ENCODE results near the gene SCFD1. TPM values are rescaled to one million over a fixed set of nuclear protein-coding genes. Genes with fewer than 3 reads are reported as not detected.

SCFD1 gene
- total RNA-seq, 1 experiment from 2014 or later, result 38.1 TPM

- Histone ChIP-seq H3K4me1 (replicated peaks; ENCODE audit: insufficient read depth) (no peaks in the 10 kb centered on the region), H3K27me3 (ENCODE audit: insufficient read depth, low read depth) (no peaks in the 10 kb centered on the region), H3K4me3 (no peak overlapping the region), H3F3A (ENCODE audit: insufficient read depth, low read depth) (no peaks in the 10 kb centered on the region), H3K9me3 (ENCODE audit: insufficient read depth, low read depth) (no peaks in the 10 kb centered on the region), H3K9me2 (ENCODE audit: insufficient read depth) (no peaks in the 10 kb centered on the region), H3K4me2 (no peak overlapping the region), H3K27ac (no peak overlapping the region), H2AFZ (no peak overlapping the region), H3K79me2 (ENCODE audit: low read depth) (no peaks in the 10 kb centered on the region), H4K20me1 (ENCODE audit: insufficient read depth) (no peaks in the 10 kb centered on the region), H3K36me3 (ENCODE audit: low read depth) (no peaks in the 10 kb centered on the region)
- intact Hi-C loops (cut with micrococcal nuclease; ENCODE audit: unreplicated experiment), result no loop called here
- no TSS peak for BruUV-seq (replicated peaks)
- ChIA-PET CTCF (no interaction called here), POLR2A (ENCODE audit: unreplicated experiment) (no interaction called here)
- TF ChIP-seq EZH2 (IDR thresholded peaks at IDR 0.05; ENCODE audit: low read depth) (no peak), CTCF (conservative IDR thresholded peaks at IDR 0.05) (no peak)
- no peak for DNase-seq
These were observed 132.7 kb downstream of the SCFD1 start for GRCh38 chr14:30754778-30755177.

GRCh38 chr14:30756594-30756993 lies 134.5 kb downstream of the SCFD1 start:
- no peaks in the 10 kb centered on the region for H3K27me3 ChIP-seq (ENCODE audit: insufficient read depth, low read depth)
- H3F3A ChIP-seq (ENCODE audit: insufficient read depth, low read depth), result no peaks in the 10 kb centered on the region
- H3K4me1 ChIP-seq (replicated peaks; ENCODE audit: insufficient read depth), result no peaks in the 10 kb centered on the region
- intact Hi-C loops (cut with micrococcal nuclease; ENCODE audit: unreplicated experiment), result no loop called here
- no peak overlapping the region for H3K4me2 ChIP-seq
- no peaks in the 10 kb centered on the region for H3K9me3 ChIP-seq (ENCODE audit: insufficient read depth, low read depth)
- no peak overlapping the region for H2AFZ ChIP-seq
- H3K27ac ChIP-seq, result no peak overlapping the region
- TF ChIP-seq EZH2 (IDR thresholded peaks at IDR 0.05; ENCODE audit: low read depth) (no peak), CTCF (conservative IDR thresholded peaks at IDR 0.05) (no peak)
- no peak for DNase-seq
- H3K9me2 ChIP-seq (ENCODE audit: insufficient read depth), result no peaks in the 10 kb centered on the region
- POLR2A ChIA-PET (ENCODE audit: unreplicated experiment), result no interaction called here
- H3K36me3 ChIP-seq (ENCODE audit: low read depth), result no peaks in the 10 kb centered on the region
- H3K4me3 ChIP-seq, result no peak overlapping the region
- CTCF ChIA-PET, result no interaction called here
- no TSS peak for BruUV-seq (replicated peaks)
- no peaks in the 10 kb centered on the region for H4K20me1 ChIP-seq (ENCODE audit: insufficient read depth)
- H3K79me2 ChIP-seq (ENCODE audit: low read depth), result no peaks in the 10 kb centered on the region

GRCh38 chr14:30757082-30757481 lies 135.0 kb downstream of the SCFD1 start:
- ChIA-PET CTCF (no interaction called here), POLR2A (ENCODE audit: unreplicated experiment) (no interaction called here)

More at GRCh38 chr14:30757082-30757481, 135.0 kb downstream of the SCFD1 start:
- no peaks in the 10 kb centered on the region for H3K79me2 ChIP-seq (ENCODE audit: low read depth)
- no peak for TF ChIP-seq EZH2 (IDR thresholded peaks at IDR 0.05; ENCODE audit: low read depth)
- H3K27ac ChIP-seq, result no peak overlapping the region
- no peaks in the 10 kb centered on the region for H3K9me2 ChIP-seq (ENCODE audit: insufficient read depth)
- intact Hi-C loops (cut with micrococcal nuclease; ENCODE audit: unreplicated experiment), result no loop called here
- DNase-seq, result no peak
- H3K4me2 ChIP-seq, result no peak overlapping the region
- no peaks in the 10 kb centered on the region for H3K36me3 ChIP-seq (ENCODE audit: low read depth)
- H3K4me3 ChIP-seq, result no peak overlapping the region
- no peaks in the 10 kb centered on the region for H3K4me1 ChIP-seq (replicated peaks; ENCODE audit: insufficient read depth)
- no peaks in the 10 kb centered on the region for H4K20me1 ChIP-seq (ENCODE audit: insufficient read depth)
- no peaks in the 10 kb centered on the region for H3F3A ChIP-seq (ENCODE audit: insufficient read depth, low read depth)
- no TSS peak for BruUV-seq (replicated peaks)
- H3K9me3 ChIP-seq (ENCODE audit: insufficient read depth, low read depth), result no peaks in the 10 kb centered on the region
- no peaks in the 10 kb centered on the region for H3K27me3 ChIP-seq (ENCODE audit: insufficient read depth, low read depth)
- H2AFZ ChIP-seq, result no peak overlapping the region
